Astrocyte (in vitro differentiated cells and primary cell): ENCODE results near the gene IGSF3.

Experiments
- EZH2 ChIP-seq: IDR thresholded peaks from 2 replicates; pipeline ENCODE4 v1.6.1; 2012; ENCODE audit warnings: mild to moderate bottlenecking, low read length, inconsistent platforms; ENCODE audit not compliant: insufficient read depth
- TF ChIP-seq, protein P1 (sequence below): IDR thresholded peaks from 2 replicates; pipeline ENCODE4 v1.5.1; 2011; ENCODE audit warnings: low read depth, mild to moderate bottlenecking, inconsistent platforms, low read length, moderate library complexity; ENCODE audit not compliant: insufficient read depth

DNA sequence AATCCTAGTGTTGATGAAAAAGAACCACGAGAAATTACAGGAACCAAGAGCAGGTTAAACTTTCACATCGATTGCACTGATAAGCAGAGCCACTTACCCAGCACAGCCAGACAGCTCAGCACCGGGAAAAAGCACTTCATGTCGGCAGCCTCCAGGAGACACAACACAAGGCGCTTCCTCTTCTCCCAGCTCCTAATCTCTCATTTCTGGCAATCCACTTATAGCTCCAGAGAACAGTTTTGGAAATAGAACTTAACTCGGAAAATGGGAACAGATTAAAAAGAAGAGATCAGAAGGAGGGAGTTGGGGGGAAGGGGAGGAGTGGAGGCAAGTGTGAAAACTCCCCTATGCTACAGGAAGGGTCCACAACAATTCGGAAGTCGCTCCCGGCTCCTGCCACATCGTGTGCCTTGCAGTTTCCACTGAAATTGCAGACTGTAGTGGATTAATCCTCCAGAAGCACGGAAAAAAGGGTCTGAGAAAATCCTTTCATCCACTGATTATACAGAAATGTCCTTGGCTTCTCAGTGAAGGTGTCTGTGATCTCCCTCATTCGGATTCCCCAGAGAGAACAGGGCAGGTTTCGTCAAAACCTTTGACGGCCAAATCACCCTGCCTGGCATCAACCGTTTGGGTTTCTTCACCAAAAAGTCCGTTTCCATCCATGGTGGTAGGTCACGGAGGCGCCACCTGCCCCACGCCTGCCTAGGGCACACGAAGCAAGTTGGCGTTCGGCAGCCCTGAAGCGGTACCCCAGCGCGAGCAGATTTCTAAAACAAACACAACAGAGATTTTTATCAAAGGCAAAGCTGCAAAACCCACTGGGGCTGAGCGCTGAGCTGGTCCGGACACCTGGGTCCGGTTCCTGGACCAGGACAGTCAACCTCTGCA is 1.1 kb downstream of the IGSF3 start:
- TF ChIP-seq, protein P1, sequence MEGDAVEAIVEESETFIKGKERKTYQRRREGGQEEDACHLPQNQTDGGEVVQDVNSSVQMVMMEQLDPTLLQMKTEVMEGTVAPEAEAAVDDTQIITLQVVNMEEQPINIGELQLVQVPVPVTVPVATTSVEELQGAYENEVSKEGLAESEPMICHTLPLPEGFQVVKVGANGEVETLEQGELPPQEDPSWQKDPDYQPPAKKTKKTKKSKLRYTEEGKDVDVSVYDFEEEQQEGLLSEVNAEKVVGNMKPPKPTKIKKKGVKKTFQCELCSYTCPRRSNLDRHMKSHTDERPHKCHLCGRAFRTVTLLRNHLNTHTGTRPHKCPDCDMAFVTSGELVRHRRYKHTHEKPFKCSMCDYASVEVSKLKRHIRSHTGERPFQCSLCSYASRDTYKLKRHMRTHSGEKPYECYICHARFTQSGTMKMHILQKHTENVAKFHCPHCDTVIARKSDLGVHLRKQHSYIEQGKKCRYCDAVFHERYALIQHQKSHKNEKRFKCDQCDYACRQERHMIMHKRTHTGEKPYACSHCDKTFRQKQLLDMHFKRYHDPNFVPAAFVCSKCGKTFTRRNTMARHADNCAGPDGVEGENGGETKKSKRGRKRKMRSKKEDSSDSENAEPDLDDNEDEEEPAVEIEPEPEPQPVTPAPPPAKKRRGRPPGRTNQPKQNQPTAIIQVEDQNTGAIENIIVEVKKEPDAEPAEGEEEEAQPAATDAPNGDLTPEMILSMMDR, result no peak
- no peak for TF ChIP-seq EZH2
